BE2C (cell line): ENCODE results near the gene FPR2.

Source experiments
- DNase-seq: peaks from one replicate; pipeline ENCODE4 v3.0.0-alpha.2; 2020
- H3K27me3 ChIP-seq: fragments of 250-450 bp; sonication (Bioruptor Pico); 2 replicates; pipeline ENCODE4 v1.5.1; 2020; ENCODE audit warnings: mild to moderate bottlenecking
- H3K36me3 ChIP-seq: fragments of 250-450 bp; sonication (Bioruptor Pico); 2 replicates; pipeline ENCODE4 v1.5.1; 2020; ENCODE audit warnings: mild to moderate bottlenecking
- H3K4me1 ChIP-seq: fragments of 250-450 bp; sonication (Bioruptor Pico); 2 replicates; pipeline ENCODE4 v1.5.1; 2020
- H3K4me3 ChIP-seq: 2 replicates; pipeline ENCODE4 v1.5.1; 2011; ENCODE audit warnings: low read depth, low read length
- H3K9me3 ChIP-seq: fragments of 250-450 bp; sonication (Bioruptor Pico); 2 replicates; pipeline ENCODE4 v1.5.1; 2020
- CTCF ChIP-seq: IDR thresholded peaks from 2 replicates; pipeline ENCODE4 v1.5.1; 2012; ENCODE audit warnings: mild to moderate bottlenecking, low read depth, low read length

Gene FPR2

GRCh38 chr19:51746731-51747130 is 14.2 kb upstream of the FPR2 start:
- peaks cover 3% of the 10 kb centered on the region; the same call in 1 of the 2 replicates for H3K27me3 ChIP-seq
- H3K36me3 ChIP-seq, result no peaks in the 10 kb centered on the region
- no peaks in the 10 kb centered on the region for H3K4me1 ChIP-seq
- H3K4me3 ChIP-seq, result no peak overlapping the region
- no peak for TF ChIP-seq CTCF
- no peak for DNase-seq
- no peaks in the 10 kb centered on the region for H3K9me3 ChIP-seq

GRCh38 chr19:51749979-51750378 is 11.0 kb upstream of the FPR2 start:
- Histone ChIP-seq H3K9me3 (no peaks in the 10 kb centered on the region), H3K27me3 (peaks cover 6% of the 10 kb centered on the region; the same call in 1 of the 2 replicates), H3K36me3 (no peaks in the 10 kb centered on the region), H3K4me1 (no peaks in the 10 kb centered on the region), H3K4me3 (no peak overlapping the region)
- no peak for TF ChIP-seq CTCF
- no peak for DNase-seq

GRCh38 chr19:51750400-51751094 is 10.4 kb upstream of the FPR2 start:
- Histone ChIP-seq H3K27me3 (peaks cover 6% of the 10 kb centered on the region; the same call in 1 of the 2 replicates), H3K9me3 (no peaks in the 10 kb centered on the region), H3K36me3 (no peaks in the 10 kb centered on the region), H3K4me1 (no peaks in the 10 kb centered on the region), H3K4me3 (no peak overlapping the region)
- no peak for TF ChIP-seq CTCF
- no peak for DNase-seq

- no peaks in the 10 kb centered on the region for H3K9me3 ChIP-seq
- peaks cover 6% of the 10 kb centered on the region; the same call in 1 of the 2 replicates for H3K27me3 ChIP-seq
- DNase-seq, result no peak
- H3K4me1 ChIP-seq, result no peaks in the 10 kb centered on the region
- no peak for TF ChIP-seq CTCF
- H3K36me3 ChIP-seq, result no peaks in the 10 kb centered on the region
- H3K4me3 ChIP-seq, result no peak within 1 kb of the TSS
Measured at GRCh38 chr19:51751655-51752054, 9.3 kb upstream of the FPR2 start, which contains the start of gene FPR1. TSS of gene FPR1 (minus strand) at chr19:51751878. CDS start at chr19:51746994, 4,884 bp downstream.

- Histone ChIP-seq H3K4me3 (no peak overlapping the region), H3K9me3 (no peaks in the 10 kb centered on the region), H3K27me3 (peaks cover 6% of the 10 kb centered on the region; the same call in 1 of the 2 replicates), H3K4me1 (no peaks in the 10 kb centered on the region), H3K36me3 (no peaks in the 10 kb centered on the region)
- TF ChIP-seq CTCF, result no peak
- no peak for DNase-seq
Measured at GRCh38 chr19:51754109-51754508, 6.9 kb upstream of the FPR2 start.

GRCh38 chr19:51754770-51755169 is 6.2 kb upstream of the FPR2 start:
- H3K27me3 ChIP-seq, result peaks cover 5% of the 10 kb centered on the region; the same call in 1 of the 2 replicates
- no peaks in the 10 kb centered on the region for H3K36me3 ChIP-seq
- H3K9me3 ChIP-seq, result no peaks in the 10 kb centered on the region
- no peak for TF ChIP-seq CTCF
- H3K4me3 ChIP-seq, result no peak overlapping the region
- H3K4me1 ChIP-seq, result no peaks in the 10 kb centered on the region
- DNase-seq, result no peak
